GM10248 (cell line): ENCODE results near the gene ENOX1.

ENCODE experiments used
- CTCF ChIA-PET: fragments of 300-600 bp; sonication (Branson Sonifier 250); formaldehyde crosslinking; extraction: SDS; loops from one replicate; lab custom pipeline; 2021; ENCODE audit warnings: antibody characterized with exemption; lab: Yijun Ruan, JAX
- POLR2A ChIA-PET: fragments of 350-650 bp; sonication (Branson Sonifier 250); formaldehyde crosslinking; extraction: SDS; loops from one replicate; lab custom pipeline; 2020; ENCODE audit warnings: antibody characterized with exemption; lab: Yijun Ruan, JAX
- DNase-seq: peaks from one replicate; pipeline ENCODE4 v3.0.0; 2012; ENCODE audit errors: extremely low spot score
- CTCF ChIP-seq: IDR thresholded peaks from 2 replicates; pipeline ENCODE4 v1.5.1; 2012; ENCODE audit warnings: mild to moderate bottlenecking, low read depth; ENCODE audit errors: extremely low read depth, missing control alignments, control extremely low read depth

Gene ENOX1

GRCh38 chr13:43260999-43261398, 525.8 kb downstream of the ENOX1 start:
- POLR2A ChIA-PET = no interaction called here
- CTCF ChIA-PET = interaction anchor here (1.8 kb wide), 1 partner anchor 9 kb away, joined by 5 read pairs; no protein-coding TSS in a partner anchor

GRCh38 chr13:43258771-43259170, 528.0 kb downstream of the ENOX1 start:
- no peak for DNase-seq
- CTCF ChIA-PET = interaction anchor here (0.8 to 1.6 kb wide), 2 partner anchors 8 to 17 kb away, joined by 3 to 5 read pairs; no protein-coding TSS in a partner anchor
- POLR2A ChIA-PET = no interaction called here
- no peak for TF ChIP-seq CTCF

More at GRCh38 chr13:43260999-43261398, 525.8 kb downstream of the ENOX1 start:
- TF ChIP-seq CTCF = no peak
- DNase-seq = no peak

GRCh38 chr13:43257765-43258164, 529.0 kb downstream of the ENOX1 start:
- DNase-seq = no peak
- no peak for TF ChIP-seq CTCF
- ChIA-PET POLR2A (no interaction called here), CTCF (interaction anchor here (1.6 kb wide), 1 partner anchor 9 kb away, joined by 5 read pairs; no protein-coding TSS in a partner anchor)

GRCh38 chr13:43251961-43252360, 534.8 kb downstream of the ENOX1 start:
- TF ChIP-seq CTCF = no peak
- DNase-seq = no peak
- ChIA-PET POLR2A (no interaction called here), CTCF (interaction anchor here (1.1 to 1.7 kb wide), 3 partner anchors 8 to 24 kb away, joined by 3 to 5 read pairs (median 5); no protein-coding TSS in a partner anchor)

- CTCF ChIA-PET = no interaction called here
- DNase-seq = no peak
- TF ChIP-seq CTCF = no peak
- POLR2A ChIA-PET = no interaction called here
Measured at GRCh38 chr13:43246382-43246781, 540.4 kb downstream of the ENOX1 start.

- ChIA-PET CTCF (interaction anchor here (1.5 kb wide), 1 partner anchor 102 kb away, joined by 3 read pairs; no protein-coding TSS in a partner anchor), POLR2A (no interaction called here)
- no peak for TF ChIP-seq CTCF
Measured at GRCh38 chr13:43245374-43245964, 541.3 kb downstream of the ENOX1 start.

More at GRCh38 chr13:43245374-43245964, 541.3 kb downstream of the ENOX1 start:
- DNase-seq = no peak
